ENCODE data around the gene YPEL1. TPM values are rescaled to one million over a fixed set of nuclear protein-coding genes. Genes with fewer than 3 reads are reported as not detected.

The YPEL1 gene
- total RNA-seq, 1 donor from 2014 or later = 32.2 TPM

- Mint-ChIP-seq H3K9me3 (no peaks in the 10 kb centered on the region), H3K4me1 (peaks cover 5% of the 10 kb centered on the region), H3K27ac (no peak overlapping the region), H3K27me3 (ENCODE audit: insufficient read depth, low read depth) (peaks cover 3% of the 10 kb centered on the region), H3K36me3 (peaks cover 23% of the 10 kb centered on the region), H3K4me3 (no peak overlapping the region)
- Histone ChIP-seq H3K4me1 (peaks cover 5% of the 10 kb centered on the region), H3F3A (ENCODE audit: low read depth) (peaks cover 8% of the 10 kb centered on the region), H3K4me3 (no peak overlapping the region), H3K9ac (no peak overlapping the region), H3K27ac (no peak overlapping the region), H3K36me3 (peaks cover 14% of the 10 kb centered on the region), H4K20me1 (ENCODE audit: low read depth) (peaks cover 20% of the 10 kb centered on the region), H3K9me3 (ENCODE audit: low read depth) (no peaks in the 10 kb centered on the region), H3K4me2 (no peak overlapping the region), H2AFZ (replicated peaks) (no peak overlapping the region), H3K27me3 (no peaks in the 10 kb centered on the region), H3K79me2 (ENCODE audit: low read depth) (no peaks in the 10 kb centered on the region)
- DNase-seq (ENCODE audit: low spot score) = no peak
- TF ChIP-seq EZH2 (IDR thresholded peaks at IDR 0.05) (no peak), EZH2phosphoT487 (IDR thresholded peaks at IDR 0.05) (no peak), CTCF (IDR thresholded peaks at IDR 0.05) (no peak)
Measured at GRCh38 chr22:21760640-21761039, 25.0 kb upstream of the YPEL1 start.

- Histone ChIP-seq H3K9ac (no peak overlapping the region), H3K79me2 (ENCODE audit: low read depth) (no peaks in the 10 kb centered on the region), H3F3A (ENCODE audit: low read depth) (peaks cover 16% of the 10 kb centered on the region), H3K9me3 (ENCODE audit: low read depth) (no peaks in the 10 kb centered on the region), H4K20me1 (ENCODE audit: low read depth) (peaks cover 23% of the 10 kb centered on the region), H3K27ac (no peak overlapping the region), H3K36me3 (peaks cover 12% of the 10 kb centered on the region), H3K4me3 (no peak overlapping the region), H2AFZ (replicated peaks) (no peak overlapping the region), H3K4me1 (peaks cover 13% of the 10 kb centered on the region), H3K27me3 (no peaks in the 10 kb centered on the region), H3K4me2 (no peak overlapping the region)
- Mint-ChIP-seq H3K27ac (no peak overlapping the region), H3K4me3 (no peak overlapping the region), H3K9me3 (no peaks in the 10 kb centered on the region), H3K27me3 (ENCODE audit: insufficient read depth, low read depth) (peaks cover 8% of the 10 kb centered on the region), H3K4me1 (peaks cover 12% of the 10 kb centered on the region), H3K36me3 (peaks cover 18% of the 10 kb centered on the region)
- no peak for TF ChIP-seq EZH2phosphoT487 (IDR thresholded peaks at IDR 0.05)
- no peak for TF ChIP-seq CTCF (IDR thresholded peaks at IDR 0.05)
- TF ChIP-seq EZH2 (IDR thresholded peaks at IDR 0.05) = no peak
- DNase-seq (ENCODE audit: low spot score) = no peak
Measured at GRCh38 chr22:21759646-21760376, 24.2 kb upstream of the YPEL1 start.

- peaks cover 18% of the 10 kb centered on the region for H3F3A ChIP-seq (ENCODE audit: low read depth)
- peaks cover 23% of the 10 kb centered on the region for H4K20me1 ChIP-seq (ENCODE audit: low read depth)
- Mint-ChIP-seq H3K27ac (no peak overlapping the region), H3K4me3 (no peak overlapping the region), H3K36me3 (peaks cover 18% of the 10 kb centered on the region), H3K4me1 (peaks cover 20% of the 10 kb centered on the region), H3K9me3 (no peaks in the 10 kb centered on the region), H3K27me3 (ENCODE audit: insufficient read depth, low read depth) (peaks cover 8% of the 10 kb centered on the region)
- H3K4me1 ChIP-seq = peaks cover 16% of the 10 kb centered on the region
- no peak overlapping the region for H3K4me2 ChIP-seq
- DNase-seq (ENCODE audit: low spot score) = no peak
- no peaks in the 10 kb centered on the region for H3K27me3 ChIP-seq
- H3K79me2 ChIP-seq (ENCODE audit: low read depth) = no peaks in the 10 kb centered on the region
- H3K9ac ChIP-seq = no peak overlapping the region
- H3K9me3 ChIP-seq (ENCODE audit: low read depth) = no peaks in the 10 kb centered on the region
- no peak overlapping the region for H2AFZ ChIP-seq (replicated peaks)
- no peak overlapping the region for H3K4me3 ChIP-seq
- peaks cover 12% of the 10 kb centered on the region for H3K36me3 ChIP-seq
- H3K27ac ChIP-seq = peak overlapping the region; percentile 35
- TF ChIP-seq EZH2 (IDR thresholded peaks at IDR 0.05) = no peak
- TF ChIP-seq EZH2phosphoT487 (IDR thresholded peaks at IDR 0.05) = no peak
- TF ChIP-seq CTCF (IDR thresholded peaks at IDR 0.05) = no peak
Measured at GRCh38 chr22:21759093-21759492, 23.5 kb upstream of the YPEL1 start.

All from neural progenitor cell (in vitro differentiated cells).